Measurements from ENCODE around the gene NUDT9.
A peak's percentile ranks its signal among the peaks of the same experiment; 100 is the strongest.
"Not testable (repeated sequence)": the region's sequence is repeated elsewhere in the genome, so short reads cannot be mapped to it uniquely, and the experiment has no call there.

Gene NUDT9, protein sequence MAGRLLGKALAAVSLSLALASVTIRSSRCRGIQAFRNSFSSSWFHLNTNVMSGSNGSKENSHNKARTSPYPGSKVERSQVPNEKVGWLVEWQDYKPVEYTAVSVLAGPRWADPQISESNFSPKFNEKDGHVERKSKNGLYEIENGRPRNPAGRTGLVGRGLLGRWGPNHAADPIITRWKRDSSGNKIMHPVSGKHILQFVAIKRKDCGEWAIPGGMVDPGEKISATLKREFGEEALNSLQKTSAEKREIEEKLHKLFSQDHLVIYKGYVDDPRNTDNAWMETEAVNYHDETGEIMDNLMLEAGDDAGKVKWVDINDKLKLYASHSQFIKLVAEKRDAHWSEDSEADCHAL

DNA sequence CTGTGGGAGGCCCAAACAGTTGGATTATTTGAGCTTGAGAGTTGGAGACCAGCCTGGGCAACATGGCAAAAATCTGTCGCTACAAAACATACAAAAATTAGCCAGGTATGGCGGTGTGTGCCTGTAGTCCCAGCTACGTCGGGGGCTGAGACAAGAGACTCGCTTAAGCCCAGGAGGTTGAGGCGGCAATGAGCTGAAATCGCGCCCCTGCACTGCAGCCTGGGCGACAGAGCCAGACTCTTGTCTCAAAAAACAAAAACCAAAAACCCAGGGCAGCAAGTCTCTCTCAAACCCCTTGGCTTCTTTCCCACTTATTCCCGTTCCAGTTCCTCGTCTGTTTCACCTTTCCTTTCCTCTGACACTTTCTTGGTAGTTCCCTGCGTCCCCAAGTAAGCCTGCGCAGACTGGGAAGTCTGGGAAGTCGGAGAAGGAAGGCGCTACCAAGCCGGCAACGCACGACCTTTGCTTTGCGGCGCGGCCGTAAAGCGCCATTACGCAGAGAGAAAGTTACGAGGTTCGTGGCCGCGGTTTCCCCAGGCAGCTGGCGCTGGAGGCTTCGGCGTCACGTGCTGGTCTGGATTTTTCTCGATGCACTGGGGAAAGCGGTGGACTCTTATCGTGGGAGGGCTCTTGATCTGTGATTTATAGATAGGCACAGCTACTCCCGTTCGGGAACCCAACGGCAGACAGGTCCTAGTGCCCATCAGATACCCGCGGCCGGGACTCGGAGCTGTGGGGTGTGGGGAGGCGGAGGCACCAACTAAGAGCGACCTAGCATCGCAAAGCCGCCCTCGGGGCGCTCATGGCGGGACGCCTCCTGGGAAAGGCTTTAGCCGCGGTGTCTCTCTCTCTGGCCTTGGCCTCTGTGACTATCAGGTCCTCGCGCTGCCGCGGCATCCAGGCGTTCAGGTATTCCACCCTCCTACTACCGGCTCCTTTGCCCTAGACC, at the start of gene NUDT9:
Gene NUDT9 (plus strand): TSS at position 470 of the 949 bp plus-strand sequence. CDS start 333 bp downstream, at position 803.
- H3K27ac ChIP-seq (ENCODE audit: low read depth, low read length) = peak within 1 kb of the TSS; percentile 94
- H3K4me3 ChIP-seq (ENCODE audit: low read depth in 1 of 5, low read length in 5 of 5) = peak within 1 kb of the TSS; percentile 89 to 98 (median 95)
- peaks cover 0 to 28% (median 25%) of the 10 kb centered on the region in 5 donors for H3K4me1 ChIP-seq (ENCODE audit: control insufficient read depth in 5 of 5, insufficient read depth in 5 of 5, low read length in 5 of 5)
- no peaks in the 10 kb centered on the region for H3K9me3 ChIP-seq (ENCODE audit: control insufficient read depth in 5 of 5, low read length in 5 of 5)
- no peaks in the 10 kb centered on the region for H3K27me3 ChIP-seq (ENCODE audit: control insufficient read depth in 5 of 5, insufficient read depth in 4 of 5, low read length in 5 of 5)
- H3K36me3 ChIP-seq (ENCODE audit: control insufficient read depth in 5 of 5, insufficient read depth in 5 of 5, low read length in 5 of 5) = no peaks in the 10 kb centered on the region
- H3K9ac ChIP-seq (ENCODE audit: low read length in 5 of 5) = peak within 1 kb of the TSS; percentile 92 to 98 (median 97)

DNA sequence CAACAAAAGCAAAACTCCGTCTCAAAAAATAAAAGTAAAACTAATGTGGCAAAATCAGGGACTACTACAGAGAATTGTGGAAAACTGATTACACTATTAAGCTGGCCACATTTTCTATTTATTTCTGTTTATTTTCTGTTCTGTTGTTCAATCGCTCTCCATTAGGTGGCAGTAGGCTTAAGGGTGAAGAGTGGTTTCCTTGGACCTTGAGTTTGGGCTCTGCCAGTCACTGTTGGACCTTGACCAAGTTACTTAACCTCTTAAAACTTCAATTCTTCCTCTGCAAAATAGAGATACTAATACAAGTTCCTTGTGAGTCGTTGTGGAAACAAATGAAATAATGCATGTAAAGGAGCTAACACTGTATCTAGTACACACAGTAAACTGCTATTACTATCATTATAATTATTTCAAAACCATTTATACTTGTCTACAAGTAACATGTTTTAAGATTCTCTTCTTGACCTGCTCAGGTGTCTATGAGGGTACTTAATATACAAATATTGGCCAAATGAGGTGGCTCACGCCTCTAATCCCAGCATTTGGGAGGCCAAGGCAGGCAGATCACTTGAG, 46.6 kb upstream of the NUDT9 start:
- Histone ChIP-seq H3K4me3 (ENCODE audit: low read depth in 1 of 5, low read length in 5 of 5) (no peak overlapping the region), H3K4me1 (ENCODE audit: control insufficient read depth in 5 of 5, insufficient read depth in 5 of 5, low read length in 5 of 5) (peaks cover 2 to 9% (median 6%) of the 10 kb centered on the region in 5 donors), H3K9ac (ENCODE audit: low read length in 5 of 5) (no peak overlapping the region), H3K27ac (ENCODE audit: low read depth, low read length) (peak overlapping the region; percentile 23), H3K27me3 (ENCODE audit: control insufficient read depth in 5 of 5, insufficient read depth in 4 of 5, low read length in 5 of 5) (no peaks in the 10 kb centered on the region), H3K9me3 (ENCODE audit: control insufficient read depth in 5 of 5, low read length in 5 of 5) (no peaks in the 10 kb centered on the region), H3K36me3 (ENCODE audit: control insufficient read depth in 5 of 5, insufficient read depth in 5 of 5, low read length in 5 of 5) (peaks cover 7 to 29% (median 19%) of the 10 kb centered on the region in 5 donors)

DNA sequence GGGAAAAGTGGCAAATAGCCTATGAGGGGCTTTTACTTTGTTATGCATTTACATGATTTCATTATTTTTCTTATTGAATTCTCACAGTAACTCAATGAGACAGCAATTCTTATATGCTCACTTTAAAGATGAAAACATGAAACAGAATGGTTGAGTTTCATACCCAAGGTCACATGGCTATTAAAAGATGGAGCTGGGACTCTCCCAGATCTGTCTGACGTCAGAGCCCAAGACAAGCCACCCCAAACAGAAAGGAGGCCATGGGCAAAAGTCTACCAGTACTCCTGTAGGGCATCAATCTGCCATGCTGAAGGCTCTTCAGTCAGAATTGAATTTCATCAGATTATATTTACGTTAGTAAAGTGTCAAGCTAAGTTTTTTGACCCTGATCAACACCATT, 44.6 kb upstream of the NUDT9 start:
- Histone ChIP-seq H3K36me3 (ENCODE audit: control insufficient read depth in 5 of 5, insufficient read depth in 5 of 5, low read length in 5 of 5) (peaks cover 0 to 29% (median 16%) of the 10 kb centered on the region in 5 donors), H3K27ac (ENCODE audit: low read depth, low read length) (no peak overlapping the region), H3K27me3 (ENCODE audit: control insufficient read depth in 5 of 5, insufficient read depth in 4 of 5, low read length in 5 of 5) (no peaks in the 10 kb centered on the region), H3K9me3 (ENCODE audit: control insufficient read depth in 5 of 5, low read length in 5 of 5) (no peaks in the 10 kb centered on the region), H3K4me3 (ENCODE audit: low read depth in 1 of 5, low read length in 5 of 5) (no peak overlapping the region), H3K9ac (ENCODE audit: low read length in 5 of 5) (no peak overlapping the region), H3K4me1 (ENCODE audit: control insufficient read depth in 5 of 5, insufficient read depth in 5 of 5, low read length in 5 of 5) (peaks cover 2 to 9% (median 7%) of the 10 kb centered on the region in 5 donors)

DNA sequence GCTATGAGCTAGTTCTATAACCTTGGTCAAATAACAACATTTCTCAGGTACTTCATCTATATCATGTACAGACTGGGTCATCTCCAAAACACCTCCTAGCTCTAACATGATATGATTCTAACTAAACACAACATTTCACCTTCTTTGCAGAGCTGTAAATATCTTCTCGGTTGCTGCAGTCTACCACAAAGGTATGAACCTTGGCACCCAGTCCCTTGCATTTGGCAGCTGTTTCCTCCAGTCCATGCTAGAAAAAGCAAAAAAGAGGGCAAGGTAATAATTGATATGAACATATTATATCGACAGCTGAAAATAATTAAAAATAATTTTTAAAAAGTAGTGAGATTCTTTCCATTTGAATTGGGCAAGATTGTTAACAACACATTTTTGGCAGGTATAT, 40.3 kb upstream of the NUDT9 start:
- no peaks in the 10 kb centered on the region for H3K27me3 ChIP-seq (ENCODE audit: control insufficient read depth in 5 of 5, insufficient read depth in 4 of 5, low read length in 5 of 5)
- no peak overlapping the region for H3K9ac ChIP-seq (ENCODE audit: low read length in 5 of 5)
- H3K9me3 ChIP-seq (ENCODE audit: control insufficient read depth in 5 of 5, low read length in 5 of 5) = no peaks in the 10 kb centered on the region
- no peak overlapping the region for H3K27ac ChIP-seq (ENCODE audit: low read depth, low read length)
- H3K36me3 ChIP-seq (ENCODE audit: control insufficient read depth in 5 of 5, insufficient read depth in 5 of 5, low read length in 5 of 5) = peaks cover 0 to 15% (median 7%) of the 10 kb centered on the region in 5 donors
- H3K4me3 ChIP-seq (ENCODE audit: low read depth in 1 of 5, low read length in 5 of 5) = no peak overlapping the region
- H3K4me1 ChIP-seq (ENCODE audit: control insufficient read depth in 5 of 5, insufficient read depth in 5 of 5, low read length in 5 of 5) = peaks cover 0 to 13% (median 4%) of the 10 kb centered on the region in 5 donors

DNA sequence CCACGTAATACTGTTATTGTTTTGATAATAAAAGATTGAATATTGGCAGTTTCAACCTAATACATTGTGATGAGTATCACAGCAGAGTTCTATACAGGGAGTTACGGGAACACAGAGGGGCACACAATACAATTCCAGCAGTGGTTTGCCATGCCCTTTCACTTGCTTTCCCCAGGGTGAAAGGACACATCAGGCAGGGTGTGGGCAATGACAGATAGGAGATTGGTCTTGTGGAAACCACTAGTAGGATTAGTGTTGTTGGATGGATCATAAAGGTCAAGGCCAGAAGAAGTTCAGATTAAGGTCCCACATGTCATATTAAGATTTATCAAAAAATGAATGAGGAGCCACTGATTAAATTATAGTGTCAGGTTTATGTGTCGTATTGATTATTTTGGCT, 39.4 kb upstream of the NUDT9 start:
- H3K27ac ChIP-seq (ENCODE audit: low read depth, low read length) = no peak overlapping the region

DNA sequence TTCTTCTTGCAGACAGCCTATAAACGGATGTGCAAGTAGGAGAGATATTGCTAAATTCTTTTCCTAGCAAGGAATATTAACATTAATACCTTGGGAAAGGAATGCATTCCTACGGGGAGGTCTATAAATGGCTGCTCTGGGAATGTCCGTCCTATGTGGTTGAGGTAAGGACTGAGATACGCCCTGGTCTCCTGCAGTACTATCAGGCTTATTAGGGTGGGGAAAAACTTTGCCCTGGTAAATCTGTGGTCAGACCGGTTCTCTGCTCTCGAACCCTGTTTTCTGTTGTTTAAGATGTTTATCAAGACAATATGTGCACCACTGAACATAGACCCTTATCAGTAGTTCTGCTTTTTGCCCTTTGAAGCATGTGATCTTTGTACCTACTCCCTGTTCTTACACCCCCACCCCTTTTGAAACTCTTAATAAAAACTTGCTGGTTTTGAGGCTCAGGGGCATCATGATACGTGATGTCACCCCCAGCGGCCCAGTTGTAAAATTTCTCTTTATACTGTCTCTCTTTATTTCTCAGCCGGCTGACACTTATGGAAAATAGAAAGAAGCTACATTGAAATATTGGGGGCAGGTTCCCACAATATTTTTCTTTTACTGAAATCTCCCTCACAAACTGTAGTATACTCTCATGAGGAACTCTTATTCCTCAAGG, 37.8 kb upstream of the NUDT9 start:
- Histone ChIP-seq H3K4me1 (ENCODE audit: control insufficient read depth in 5 of 5, insufficient read depth in 5 of 5, low read length in 5 of 5) (peaks cover 0 to 25% (median 15%) of the 10 kb centered on the region in 5 donors), H3K36me3 (ENCODE audit: control insufficient read depth in 5 of 5, insufficient read depth in 5 of 5, low read length in 5 of 5) (peaks cover 0 to 15% (median 7%) of the 10 kb centered on the region in 5 donors)
- not testable (repeated sequence) for H3K4me3 ChIP-seq (ENCODE audit: low read depth in 1 of 5, low read length in 5 of 5); H3K27me3 ChIP-seq (ENCODE audit: control insufficient read depth in 5 of 5, insufficient read depth in 4 of 5, low read length in 5 of 5); H3K9ac ChIP-seq (ENCODE audit: low read length in 5 of 5); H3K9me3 ChIP-seq (ENCODE audit: control insufficient read depth in 5 of 5, low read length in 5 of 5); H3K27ac ChIP-seq (ENCODE audit: low read depth, low read length)

More for the DNA sequence above, 39.4 kb upstream of the NUDT9 start:
- Histone ChIP-seq H3K4me1 (ENCODE audit: control insufficient read depth in 5 of 5, insufficient read depth in 5 of 5, low read length in 5 of 5) (peaks cover 0 to 18% (median 5%) of the 10 kb centered on the region in 5 donors), H3K36me3 (ENCODE audit: control insufficient read depth in 5 of 5, insufficient read depth in 5 of 5, low read length in 5 of 5) (peaks cover 0 to 15% (median 7%) of the 10 kb centered on the region in 5 donors), H3K27me3 (ENCODE audit: control insufficient read depth in 5 of 5, insufficient read depth in 4 of 5, low read length in 5 of 5) (no peaks in the 10 kb centered on the region), H3K4me3 (ENCODE audit: low read depth in 1 of 5, low read length in 5 of 5) (no peak overlapping the region), H3K9ac (ENCODE audit: low read length in 5 of 5) (no peak overlapping the region), H3K9me3 (ENCODE audit: control insufficient read depth in 5 of 5, low read length in 5 of 5) (no peaks in the 10 kb centered on the region)

DNA sequence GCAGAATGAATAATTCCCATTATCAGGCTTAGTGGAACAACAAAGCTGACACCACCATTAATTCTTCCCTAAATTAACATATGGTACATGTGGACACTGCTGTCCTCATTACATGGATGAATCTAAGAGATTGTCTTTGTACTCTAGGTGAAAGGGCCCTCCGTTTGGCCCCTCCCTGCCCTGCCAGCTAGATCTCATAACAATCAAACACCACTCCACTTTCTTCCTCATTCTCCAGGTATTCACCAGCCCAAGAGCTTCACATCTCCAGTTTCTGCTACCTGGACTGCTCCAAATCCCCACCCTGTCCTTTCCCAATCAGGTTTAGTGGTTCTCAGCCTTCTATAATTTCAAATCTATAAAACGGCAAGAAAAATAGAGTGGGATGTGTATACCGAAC, 35.1 kb upstream of the NUDT9 start:
- Histone ChIP-seq H3K9me3 (ENCODE audit: control insufficient read depth in 5 of 5, low read length in 5 of 5) (peaks cover 0 to 5% (median 3%) of the 10 kb centered on the region in 5 donors), H3K36me3 (ENCODE audit: control insufficient read depth in 5 of 5, insufficient read depth in 5 of 5, low read length in 5 of 5) (no peaks in the 10 kb centered on the region), H3K27ac (ENCODE audit: low read depth, low read length) (no peak overlapping the region), H3K4me3 (ENCODE audit: low read depth in 1 of 5, low read length in 5 of 5) (no peak overlapping the region), H3K9ac (ENCODE audit: low read length in 5 of 5) (no peak overlapping the region), H3K4me1 (ENCODE audit: control insufficient read depth in 5 of 5, insufficient read depth in 5 of 5, low read length in 5 of 5) (peaks cover 0 to 33% (median 25%) of the 10 kb centered on the region in 5 donors), H3K27me3 (ENCODE audit: control insufficient read depth in 5 of 5, insufficient read depth in 4 of 5, low read length in 5 of 5) (no peaks in the 10 kb centered on the region)

DNA sequence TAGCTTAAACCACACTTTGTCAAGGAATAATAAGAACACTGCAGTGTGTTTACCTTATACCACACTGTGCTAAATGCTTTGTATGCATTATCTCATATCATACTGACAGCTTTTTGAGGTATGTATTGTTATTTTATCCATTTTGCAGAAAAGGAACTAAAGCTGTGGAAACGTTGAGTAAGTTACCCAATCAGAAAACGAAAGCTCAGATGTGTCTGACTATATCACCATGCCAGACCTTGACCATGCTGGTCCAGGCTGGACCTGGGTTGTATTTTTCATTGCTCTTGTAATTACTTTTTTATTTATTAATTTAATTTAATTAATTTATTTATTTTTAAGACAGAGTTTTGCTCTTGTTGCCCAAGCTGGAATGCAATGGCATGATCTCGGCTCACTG, 33.5 kb upstream of the NUDT9 start:
- Histone ChIP-seq H3K9me3 (ENCODE audit: control insufficient read depth in 5 of 5, low read length in 5 of 5) (peaks cover 0 to 5% (median 3%) of the 10 kb centered on the region in 5 donors), H3K27ac (ENCODE audit: low read depth, low read length) (no peak overlapping the region), H3K4me1 (ENCODE audit: control insufficient read depth in 5 of 5, insufficient read depth in 5 of 5, low read length in 5 of 5) (peaks cover 0 to 33% (median 16%) of the 10 kb centered on the region in 5 donors), H3K9ac (ENCODE audit: low read length in 5 of 5) (no peak overlapping the region), H3K27me3 (ENCODE audit: control insufficient read depth in 5 of 5, insufficient read depth in 4 of 5, low read length in 5 of 5) (no peaks in the 10 kb centered on the region), H3K4me3 (ENCODE audit: low read depth in 1 of 5, low read length in 5 of 5) (peak overlapping the region in 4 of 5 donors; percentile 12 to 82 (median 74)), H3K36me3 (ENCODE audit: control insufficient read depth in 5 of 5, insufficient read depth in 5 of 5, low read length in 5 of 5) (no peaks in the 10 kb centered on the region)

DNA sequence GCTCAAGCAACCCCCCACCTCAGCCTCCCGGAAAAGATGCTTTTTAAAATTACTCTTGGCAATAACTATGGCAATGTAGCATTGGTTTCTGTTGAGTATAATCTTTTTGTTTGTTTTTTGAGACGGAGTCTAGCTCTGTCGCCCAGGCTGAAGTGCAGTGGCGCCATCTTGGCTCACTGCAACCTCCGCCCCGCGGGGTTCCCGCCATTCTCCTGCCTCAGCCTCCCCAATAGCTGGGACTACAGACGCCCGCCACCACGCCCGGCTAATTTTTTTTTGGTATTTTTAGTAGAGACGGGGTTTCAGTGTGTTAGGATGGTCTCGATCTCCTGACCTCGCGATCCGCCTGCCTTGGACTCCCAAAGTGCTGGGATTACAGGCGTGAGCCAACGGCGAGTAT, 32.3 kb upstream of the NUDT9 start:
- Histone ChIP-seq H3K27ac (ENCODE audit: low read depth, low read length) (peak overlapping the region; percentile 87), H3K4me3 (ENCODE audit: low read depth in 1 of 5, low read length in 5 of 5) (peak overlapping the region; percentile 80 to 91 (median 81)), H3K4me1 (ENCODE audit: control insufficient read depth in 5 of 5, insufficient read depth in 5 of 5, low read length in 5 of 5) (peaks cover 0 to 33% (median 16%) of the 10 kb centered on the region in 5 donors), H3K9ac (ENCODE audit: low read length in 5 of 5) (peak overlapping the region in 2 of 5 donors; percentile 58 to 85)
- not testable (repeated sequence) for H3K27me3 ChIP-seq (ENCODE audit: control insufficient read depth in 5 of 5, insufficient read depth in 4 of 5, low read length in 5 of 5); H3K9me3 ChIP-seq (ENCODE audit: control insufficient read depth in 5 of 5, low read length in 5 of 5); H3K36me3 ChIP-seq (ENCODE audit: control insufficient read depth in 5 of 5, insufficient read depth in 5 of 5, low read length in 5 of 5)
